ENCODE data around the gene ARHGAP42.

DNA sequence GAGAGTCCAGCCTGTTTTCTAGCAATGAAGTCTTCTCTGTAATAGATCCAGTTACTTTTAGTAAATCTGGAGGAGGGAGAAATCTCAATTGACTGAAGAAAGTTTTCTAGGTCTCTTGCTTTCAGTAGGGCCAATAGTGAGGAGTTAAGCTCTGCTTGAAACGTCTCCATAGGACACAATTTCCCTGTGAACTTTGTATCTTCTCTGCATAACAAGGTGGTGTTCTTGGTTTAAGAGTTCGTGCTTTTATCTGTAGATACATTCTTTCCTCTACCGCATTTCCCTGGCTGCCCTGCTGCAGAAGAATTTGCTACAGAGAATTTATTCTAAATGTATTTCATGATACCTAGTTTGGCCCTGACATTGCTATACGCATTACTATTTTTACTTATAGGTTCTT is 183.1 kb downstream of the ARHGAP42 start:
- no peak for TF ChIP-seq EP300 (IDR thresholded peaks at IDR 0.05)
- TF ChIP-seq, protein P1, sequence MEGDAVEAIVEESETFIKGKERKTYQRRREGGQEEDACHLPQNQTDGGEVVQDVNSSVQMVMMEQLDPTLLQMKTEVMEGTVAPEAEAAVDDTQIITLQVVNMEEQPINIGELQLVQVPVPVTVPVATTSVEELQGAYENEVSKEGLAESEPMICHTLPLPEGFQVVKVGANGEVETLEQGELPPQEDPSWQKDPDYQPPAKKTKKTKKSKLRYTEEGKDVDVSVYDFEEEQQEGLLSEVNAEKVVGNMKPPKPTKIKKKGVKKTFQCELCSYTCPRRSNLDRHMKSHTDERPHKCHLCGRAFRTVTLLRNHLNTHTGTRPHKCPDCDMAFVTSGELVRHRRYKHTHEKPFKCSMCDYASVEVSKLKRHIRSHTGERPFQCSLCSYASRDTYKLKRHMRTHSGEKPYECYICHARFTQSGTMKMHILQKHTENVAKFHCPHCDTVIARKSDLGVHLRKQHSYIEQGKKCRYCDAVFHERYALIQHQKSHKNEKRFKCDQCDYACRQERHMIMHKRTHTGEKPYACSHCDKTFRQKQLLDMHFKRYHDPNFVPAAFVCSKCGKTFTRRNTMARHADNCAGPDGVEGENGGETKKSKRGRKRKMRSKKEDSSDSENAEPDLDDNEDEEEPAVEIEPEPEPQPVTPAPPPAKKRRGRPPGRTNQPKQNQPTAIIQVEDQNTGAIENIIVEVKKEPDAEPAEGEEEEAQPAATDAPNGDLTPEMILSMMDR (IDR thresholded peaks at IDR 0.05): no peak
